SK-N-SH (cell line): ENCODE results near the gene MEOX1. TPM values are rescaled to one million over a fixed set of nuclear protein-coding genes. Genes with fewer than 3 reads are reported as not detected.

ENCODE experiments used
- CTCF ChIA-PET: fragments of 300-600, 350-600 bp; formaldehyde crosslinking; extraction: SDS; loops from one replicate; lab custom pipeline; 2021; lab: Yijun Ruan, JAX
- POLR2A ChIA-PET: fragments of 350-600 bp; sonication (Branson Sonifier 250); formaldehyde crosslinking; extraction: SDS; loops from one replicate; lab custom pipeline; 2020; ENCODE audit warnings: antibody characterized with exemption, inconsistent platforms; lab: Yijun Ruan, JAX
- DNase-seq: peaks from one replicate; pipeline ENCODE4 v3.0.0; 2012
- H2AFZ ChIP-seq: fragments of 200-600 bp; sonication (generic); 2 replicates; pipeline ENCODE4 v1.8.1; 2016; ENCODE audit warnings: antibody characterized with exemption, mild to moderate bottlenecking, low read depth
- H3F3A ChIP-seq: fragments of 200-600 bp; sonication (generic); replicated peaks from 2 replicates; pipeline ENCODE3; 2016; ENCODE audit warnings: antibody characterized with exemption, mild to moderate bottlenecking; ENCODE audit not compliant: insufficient read depth
- H3K27ac ChIP-seq, 2 experiments: fragments of 200-500 bp in 1 of 2; fragments of 200-600 bp in 1 of 2; sonication (Bioruptor generic) in 1 of 2; sonication (generic), shearing (Covaris generic) in 1 of 2; 2 replicates each; pipeline versions ENCODE4 v1.5.1 to v1.6.1; 2014 to 2016; ENCODE audit warnings: low read depth in 2 of 2, inconsistent platforms in 1 of 2, low read length in 1 of 2, mild to moderate bottlenecking in 1 of 2, mixed read lengths in 1 of 2
- H3K27me3 ChIP-seq: fragments of 200-600 bp; sonication (generic), shearing (Covaris generic); 2 replicates; pipeline ENCODE4 v1.6.1; 2016; ENCODE audit warnings: mixed run types; ENCODE audit not compliant: insufficient read depth
- H3K36me3 ChIP-seq, 2 experiments: fragments of 200-500 bp in 1 of 2; fragments of 200-600 bp in 1 of 2; sonication (Bioruptor generic) in 1 of 2; sonication (generic) in 1 of 2; replicated peaks in 1 of 2; 2 replicates each; pipeline versions ENCODE3 to v1.5.1; 2014 to 2016; ENCODE audit warnings: low read length in 1 of 2, mild to moderate bottlenecking in 1 of 2; ENCODE audit not compliant: insufficient read depth in 2 of 2, control insufficient read depth in 1 of 2
- H3K4me1 ChIP-seq, 2 experiments: fragments of 200-500 bp in 1 of 2; fragments of 200-600 bp in 1 of 2; sonication (Bioruptor generic) in 1 of 2; sonication (generic), shearing (Covaris generic) in 1 of 2; 2 replicates each; pipeline versions ENCODE4 v1.5.1 to v1.6.1; 2014 to 2016; ENCODE audit warnings: low read depth in 1 of 2, low read length in 1 of 2, mixed run types in 1 of 2; ENCODE audit not compliant: insufficient read depth in 2 of 2, control insufficient read depth in 1 of 2
- H3K4me2 ChIP-seq: fragments of 200-600 bp; sonication (generic), shearing (Covaris generic); 2 replicates; pipeline ENCODE4 v1.6.1; 2017; ENCODE audit warnings: mixed run types
- H3K4me3 ChIP-seq, 2 experiments: fragments of 200-500 bp in 1 of 2; fragments of 200-600 bp in 1 of 2; sonication (Bioruptor generic) in 1 of 2; sonication (generic), shearing (Covaris generic) in 1 of 2; 2 replicates each; pipeline versions ENCODE4 v1.5.1 to v1.8.1; 2014 to 2016; ENCODE audit warnings: low read depth in 2 of 2, inconsistent platforms in 1 of 2, low read length in 1 of 2, mild to moderate bottlenecking in 1 of 2, mixed read lengths in 1 of 2, moderate library complexity in 1 of 2
- H3K79me2 ChIP-seq: fragments of 200-600 bp; sonication (generic); 2 replicates; pipeline ENCODE4 v1.8.1; 2017; ENCODE audit warnings: mild to moderate bottlenecking; ENCODE audit not compliant: insufficient read depth
- H3K9ac ChIP-seq: fragments of 200-600 bp; sonication (generic); 2 replicates; pipeline ENCODE4 v1.6.1; 2017; ENCODE audit warnings: mixed run types
- H3K9me2 ChIP-seq: fragments of 200-600 bp; sonication (generic); 2 replicates; pipeline ENCODE4 v1.6.1; 2017; ENCODE audit warnings: mixed run types
- H3K9me3 ChIP-seq: fragments of 200-600 bp; sonication (generic); 2 replicates; pipeline ENCODE4 v1.6.1; 2017; ENCODE audit warnings: mixed run types, mild to moderate bottlenecking, moderate library complexity
- H4K20me1 ChIP-seq: fragments of 200-600 bp; sonication (generic); 2 replicates; pipeline ENCODE4 v1.6.1; 2017; ENCODE audit warnings: mild to moderate bottlenecking, mixed run types; ENCODE audit not compliant: insufficient read depth
- CTCF ChIP-seq: fragments of 200-600 bp; sonication (generic); IDR thresholded peaks from 2 replicates; pipeline ENCODE4 v1.6.1; 2017; ENCODE audit warnings: antibody characterized with exemption, mild to moderate bottlenecking, moderate library complexity
- FOSL2 ChIP-seq: IDR thresholded peaks from 2 replicates; pipeline ENCODE4 v1.4.0; 2012; ENCODE audit warnings: low read depth, mild to moderate bottlenecking, moderate library complexity, borderline replicate concordance
- GABPA ChIP-seq: IDR thresholded peaks from 2 replicates; pipeline ENCODE4 v1.4.0; 2012; ENCODE audit warnings: low read depth, mild to moderate bottlenecking
- JUND ChIP-seq: IDR thresholded peaks from 2 replicates; pipeline ENCODE4 v1.4.0; 2012
- MEF2A ChIP-seq: IDR thresholded peaks from 2 replicates; pipeline ENCODE4 v1.4.0; 2012; ENCODE audit warnings: low read depth, borderline replicate concordance
- MXI1 ChIP-seq: IDR thresholded peaks from 2 replicates; pipeline ENCODE4 v1.6.1; 2012; ENCODE audit warnings: mild to moderate bottlenecking, low read depth, low read length, improper control_type of control experiment
- NFIC ChIP-seq: IDR thresholded peaks from 2 replicates; pipeline ENCODE4 v1.4.0; 2012; ENCODE audit warnings: borderline replicate concordance
- POLR2AphosphoS5 ChIP-seq: IDR thresholded peaks from 2 replicates; pipeline ENCODE4 v1.6.1; 2012; ENCODE audit warnings: low read depth, low read length
- RCOR1 ChIP-seq: fragments of 150-350 bp; IDR thresholded peaks from 2 replicates; pipeline ENCODE4 v1.6.1; 2017; ENCODE audit warnings: antibody characterized with exemption, low read length
- SIN3A ChIP-seq: IDR thresholded peaks from 2 replicates; pipeline ENCODE4 v1.6.1; 2012; ENCODE audit warnings: low read depth, mild to moderate bottlenecking, low read length, moderate library complexity, borderline replicate concordance
- TAF1 ChIP-seq: IDR thresholded peaks from 2 replicates; pipeline ENCODE4 v1.6.1; 2012; ENCODE audit warnings: low read depth, mild to moderate bottlenecking, low read length, moderate library complexity, borderline replicate concordance
- TCF12 ChIP-seq: IDR thresholded peaks from 2 replicates; pipeline ENCODE4 v1.4.0; 2012
- TEAD4 ChIP-seq: IDR thresholded peaks from 2 replicates; pipeline ENCODE4 v1.4.0; 2012; ENCODE audit warnings: mild to moderate bottlenecking, borderline replicate concordance; ENCODE audit not compliant: insufficient read depth
- USF1 ChIP-seq: IDR thresholded peaks from 2 replicates; pipeline ENCODE4 v1.4.0; 2012; ENCODE audit warnings: low read depth, borderline replicate concordance
- USF2 ChIP-seq: fragments of 150-350 bp; IDR thresholded peaks from 2 replicates; pipeline ENCODE4 v1.6.1; 2017; ENCODE audit warnings: antibody characterized with exemption, low read length, low read depth, borderline replicate concordance
- WGBS: methylation state at CpG from one replicate; pipeline ENCODE4 v1.1.6; 2017; ENCODE audit warnings: low lambda C conversion rate; 5-methylcytosine and 5-hydroxymethylcytosine counted together
- polyA plus RNA-seq, 3 experiments: library from polyadenylated mRNA; depleted of rRNA; stranded (reverse); fragments of >200 nt; gene quantifications; 2 replicates each; pipeline ENCODE4 v1.2.3, GENCODE V29; 2012

Gene MEOX1
- polyA plus RNA-seq, 1 of the 3 experiments (the other 2 are of a cell fraction) = 0.05 TPM

GRCh38 chr17:43620147-43620546, 41.6 kb downstream of the MEOX1 start:
- ChIA-PET CTCF (interaction anchor here (3.9 kb wide), 1 partner anchor 43 kb away, joined by 14 read pairs; no protein-coding TSS in a partner anchor), POLR2A (no interaction called here)
- Histone ChIP-seq H3K9ac (no peak overlapping the region), H3K27me3 (no peaks in the 10 kb centered on the region), H3K4me2 (no peak overlapping the region), H3K9me2 (no peaks in the 10 kb centered on the region), H3F3A (no peaks in the 10 kb centered on the region), H3K4me3 (no peak overlapping the region), H3K79me2 (no peaks in the 10 kb centered on the region), H4K20me1 (no peaks in the 10 kb centered on the region), H3K9me3 (no peaks in the 10 kb centered on the region), H3K4me1 (no peaks in the 10 kb centered on the region), H3K36me3 (no peaks in the 10 kb centered on the region), H3K27ac (no peak overlapping the region), H2AFZ (no peak overlapping the region)
- WGBS = 79% methylated on average over 9 of the region's 9 CpGs
- TF ChIP-seq MXI1 (no peak), MEF2A (no peak)
- DNase-seq = no peak

GRCh38 chr17:43619705-43620104, 42.0 kb downstream of the MEOX1 start:
- ChIA-PET POLR2A (no interaction called here), CTCF (interaction anchor here (3.9 kb wide), 1 partner anchor 43 kb away, joined by 14 read pairs; no protein-coding TSS in a partner anchor)
- no peak for DNase-seq
- Histone ChIP-seq H4K20me1 (no peaks in the 10 kb centered on the region), H3K4me2 (no peak overlapping the region), H3K27me3 (no peaks in the 10 kb centered on the region), H3K27ac (no peak overlapping the region), H3K36me3 (no peaks in the 10 kb centered on the region), H3K4me3 (no peak overlapping the region), H3K9me2 (no peaks in the 10 kb centered on the region), H3K79me2 (no peaks in the 10 kb centered on the region), H2AFZ (no peak overlapping the region), H3F3A (no peaks in the 10 kb centered on the region), H3K9ac (no peak overlapping the region), H3K4me1 (no peaks in the 10 kb centered on the region), H3K9me3 (no peaks in the 10 kb centered on the region)
- no peak for TF ChIP-seq FOSL2
- TF ChIP-seq NFIC = no peak
- no peak for TF ChIP-seq TEAD4
- TF ChIP-seq TCF12 = no peak
- TF ChIP-seq CTCF = no peak
- no peak for TF ChIP-seq GABPA
- no peak for TF ChIP-seq JUND
- TF ChIP-seq RCOR1 = no peak
- no peak for TF ChIP-seq USF2
- TF ChIP-seq SIN3A = no peak
- TF ChIP-seq MXI1 = no peak
- no peak for TF ChIP-seq USF1
- TF ChIP-seq TAF1 = no peak
- TF ChIP-seq POLR2AphosphoS5 = no peak
- 77% methylated on average over 5 of the region's 5 CpGs for WGBS
